Measurements from ENCODE around the gene AHCYL2.
"Not testable (repeated sequence)": the region's sequence is repeated elsewhere in the genome, so short reads cannot be mapped to it uniquely, and the experiment has no call there.

AHCYL2 gene

GRCh38 chr7:129431911-129432643 lies 207.2 kb downstream of the AHCYL2 start:
- no peak for DNase-seq

GRCh38 chr7:129433847-129434674 lies 209.2 kb downstream of the AHCYL2 start, which contains the start of gene STRIP2:
Gene STRIP2, plus strand, starts transcription at chr7:129434432. Its CDS starts 41 bp downstream, at chr7:129434473.
- DNase-seq = peak; percentile 91

GRCh38 chr7:129434675-129435318 lies 210.0 kb downstream of the AHCYL2 start:
- DNase-seq = peak; percentile 3

- no peak for DNase-seq
Measured at GRCh38 chr7:129435414-129435829, 210.6 kb downstream of the AHCYL2 start.

GRCh38 chr7:129436335-129436923 lies 211.6 kb downstream of the AHCYL2 start:
- DNase-seq = no peak

- no peak for DNase-seq
Measured at GRCh38 chr7:129437190-129437589, 212.4 kb downstream of the AHCYL2 start.

GRCh38 chr7:129438281-129438838 lies 213.5 kb downstream of the AHCYL2 start:
- no peak for DNase-seq

GRCh38 chr7:129438839-129439651 lies 214.2 kb downstream of the AHCYL2 start:
- DNase-seq = peak; percentile 12

- no peak for DNase-seq
Measured at GRCh38 chr7:129439963-129440625, 215.3 kb downstream of the AHCYL2 start.

- no peak for DNase-seq
Measured at GRCh38 chr7:129443612-129444011, 218.8 kb downstream of the AHCYL2 start.

- DNase-seq = not testable (repeated sequence)
Measured at GRCh38 chr7:129444776-129445175, 219.9 kb downstream of the AHCYL2 start.

GRCh38 chr7:129446925-129447324 lies 222.1 kb downstream of the AHCYL2 start:
- DNase-seq = not testable (repeated sequence)

- not testable (repeated sequence) for DNase-seq
Measured at GRCh38 chr7:129447445-129447844, 222.6 kb downstream of the AHCYL2 start.

- not testable (repeated sequence) for DNase-seq
Measured at GRCh38 chr7:129448608-129449007, 223.8 kb downstream of the AHCYL2 start.

GRCh38 chr7:129450295-129450694 lies 225.5 kb downstream of the AHCYL2 start:
- DNase-seq = no peak

GRCh38 chr7:129452589-129453231 lies 227.9 kb downstream of the AHCYL2 start:
- no peak for DNase-seq

GRCh38 chr7:129453510-129454248 lies 228.8 kb downstream of the AHCYL2 start:
- DNase-seq = no peak

GRCh38 chr7:129454249-129454551 lies 229.4 kb downstream of the AHCYL2 start:
- DNase-seq = no peak

GRCh38 chr7:129456421-129456820 lies 231.6 kb downstream of the AHCYL2 start:
- no peak for DNase-seq

GRCh38 chr7:129457101-129457500 lies 232.3 kb downstream of the AHCYL2 start:
- no peak for DNase-seq

Measured in CD4-positive, alpha-beta T cell treated with Interleukin-6 for 4 hours (primary cell).